Epidermal melanocyte (primary cell): Measurements from ENCODE around the gene CBR3.
"Not testable (repeated sequence)": the region's sequence is repeated elsewhere in the genome, so short reads cannot be mapped to it uniquely, and the experiment has no call there.

Experiments
- DNase-seq: peaks from one replicate; pipeline ENCODE4 v3.0.0; 2011; ENCODE audit warnings: low spot score; ENCODE audit not compliant: insufficient read length

CBR3 gene

DNA sequence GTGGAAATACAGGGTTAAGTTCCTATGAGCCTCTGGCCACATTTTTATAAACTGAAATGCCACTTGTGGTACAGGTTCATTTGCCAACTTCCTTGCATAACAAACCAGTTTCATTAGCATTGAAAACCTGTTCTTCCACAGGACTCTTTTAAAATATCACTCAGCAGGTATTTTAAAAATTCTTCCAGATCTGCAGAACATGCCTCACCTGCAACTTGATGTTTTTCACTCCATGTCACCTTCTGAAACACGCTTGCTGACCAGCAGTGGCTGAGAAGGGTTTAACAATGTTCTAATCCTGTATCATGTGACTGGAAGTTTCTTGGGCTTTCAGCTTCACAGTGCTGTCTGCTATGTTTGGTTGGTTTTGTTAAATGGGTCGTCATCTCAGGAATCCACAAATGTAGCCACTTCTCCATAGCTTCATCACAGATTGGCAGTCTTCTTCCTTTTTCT, 17.6 kb upstream of the CBR3 start:
- DNase-seq, result no peak

DNA sequence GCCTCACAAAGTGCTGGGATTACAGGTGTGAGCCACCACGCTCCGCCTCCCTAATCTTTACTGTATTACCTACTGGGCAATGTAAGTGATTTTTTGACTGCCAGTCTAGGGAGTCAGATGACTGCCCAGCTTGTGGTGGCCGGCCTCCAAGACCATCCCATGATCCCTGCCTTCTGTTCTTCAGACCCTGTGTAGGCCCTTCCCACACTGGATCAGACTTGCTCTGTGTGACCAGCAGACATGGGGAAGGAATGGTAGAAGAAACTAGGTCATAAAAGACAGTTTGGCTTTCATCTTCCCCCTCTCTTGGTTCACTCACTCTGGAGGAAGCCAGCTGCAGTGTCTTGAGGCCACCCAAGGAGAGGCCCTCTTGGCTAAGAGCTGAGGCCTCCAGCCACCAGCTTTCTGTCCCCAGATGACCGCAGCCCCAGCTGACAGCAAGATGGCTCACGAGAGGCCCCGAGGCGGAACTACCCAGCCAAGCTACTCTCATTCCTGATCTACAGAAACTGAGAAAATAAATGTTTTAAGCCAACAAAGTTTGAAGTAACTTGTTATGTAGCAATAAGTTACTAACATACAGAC, 14.5 kb upstream of the CBR3 start:
- DNase-seq, result no peak

DNA sequence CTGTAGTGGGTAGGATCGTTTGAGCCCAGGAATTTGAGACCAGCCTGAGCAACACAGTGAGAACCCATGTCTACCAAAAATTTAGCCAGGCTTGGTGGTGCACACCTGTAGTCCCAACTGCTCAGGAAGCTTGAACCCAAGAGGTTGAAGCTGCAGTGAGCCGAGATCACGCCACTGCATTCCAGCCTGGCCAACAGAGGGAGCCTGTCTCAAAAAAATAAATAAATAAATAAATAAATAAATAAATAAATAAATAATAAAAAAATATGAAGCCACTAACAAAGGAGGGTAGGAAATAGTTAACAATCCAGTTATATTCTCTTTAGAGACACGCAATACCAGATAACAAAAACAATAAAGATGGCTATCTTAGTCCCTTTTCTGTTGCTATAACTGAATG, 11.9 kb upstream of the CBR3 start:
- DNase-seq, result no peak

- DNase-seq, result no peak
These were observed 10.5 kb upstream of the CBR3 start for GRCh38 chr21:36124395-36124794.

- DNase-seq, result no peak
These were observed 9.2 kb upstream of the CBR3 start for GRCh38 chr21:36125512-36126207.

GRCh38 chr21:36126208-36126565, 8.7 kb upstream of the CBR3 start:
- no peak for DNase-seq

DNA sequence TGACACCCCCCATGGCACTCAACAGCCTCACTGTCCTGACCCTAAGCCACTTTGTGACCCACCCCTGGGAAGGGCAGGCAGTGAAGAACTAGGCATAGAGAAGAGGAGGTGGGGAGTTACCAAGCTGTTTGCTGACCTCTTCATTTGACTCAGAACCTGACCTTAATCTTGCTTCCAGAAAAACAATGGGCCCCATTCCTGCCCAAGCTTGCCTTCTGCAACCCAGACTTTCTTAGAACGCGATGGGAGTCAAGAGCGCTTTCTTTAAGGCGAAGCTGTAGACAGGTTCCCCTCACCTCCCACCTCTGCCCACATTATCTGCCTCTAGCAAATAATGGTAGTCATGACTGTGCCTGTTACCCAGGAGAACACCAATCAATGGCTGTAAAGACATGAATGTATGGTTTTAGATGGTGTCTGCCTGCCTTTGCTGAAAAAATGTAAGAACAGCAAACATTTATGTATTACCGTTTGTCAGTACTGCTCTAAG, 8.2 kb upstream of the CBR3 start:
- DNase-seq, result no peak

GRCh38 chr21:36127250-36127904, 7.5 kb upstream of the CBR3 start:
- no peak for DNase-seq

DNA sequence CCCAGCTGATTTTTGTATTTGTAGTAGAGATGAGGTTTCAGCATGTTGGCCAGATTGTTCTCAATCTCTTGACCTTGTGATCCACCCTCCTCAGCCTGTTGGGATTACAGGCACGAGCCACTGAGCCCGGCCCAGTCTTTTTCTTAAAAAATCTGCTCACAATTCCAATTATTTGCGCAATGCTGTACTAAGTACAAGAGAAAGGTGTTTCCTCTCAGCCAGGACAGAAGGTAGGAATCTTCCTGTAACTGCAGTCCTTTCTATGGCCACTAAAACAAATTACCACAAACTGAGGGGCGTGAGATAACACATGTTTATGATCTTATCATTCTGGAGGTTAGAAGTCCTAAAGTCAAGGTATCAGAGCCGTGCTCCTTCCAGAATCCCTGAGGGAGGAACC, 6.9 kb upstream of the CBR3 start:
- DNase-seq, result no peak

- DNase-seq, result no peak
These were observed 5.7 kb upstream of the CBR3 start for GRCh38 chr21:36129219-36129618.

DNA sequence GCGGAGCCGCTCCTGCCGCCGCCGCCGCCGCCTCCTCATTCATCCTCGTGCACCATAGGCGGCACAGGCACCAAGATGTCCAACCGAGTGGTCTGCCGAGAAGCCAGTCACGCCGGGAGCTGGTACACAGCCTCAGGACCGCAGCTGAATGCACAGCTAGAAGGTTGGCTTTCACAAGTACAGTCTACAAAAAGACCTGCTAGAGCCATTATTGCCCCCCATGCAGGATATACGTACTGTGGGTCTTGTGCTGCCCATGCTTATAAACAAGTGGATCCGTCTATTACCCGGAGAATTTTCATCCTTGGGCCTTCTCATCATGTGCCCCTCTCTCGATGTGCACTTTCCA, 4.5 kb upstream of the CBR3 start:
- DNase-seq, result not testable (repeated sequence)

DNA sequence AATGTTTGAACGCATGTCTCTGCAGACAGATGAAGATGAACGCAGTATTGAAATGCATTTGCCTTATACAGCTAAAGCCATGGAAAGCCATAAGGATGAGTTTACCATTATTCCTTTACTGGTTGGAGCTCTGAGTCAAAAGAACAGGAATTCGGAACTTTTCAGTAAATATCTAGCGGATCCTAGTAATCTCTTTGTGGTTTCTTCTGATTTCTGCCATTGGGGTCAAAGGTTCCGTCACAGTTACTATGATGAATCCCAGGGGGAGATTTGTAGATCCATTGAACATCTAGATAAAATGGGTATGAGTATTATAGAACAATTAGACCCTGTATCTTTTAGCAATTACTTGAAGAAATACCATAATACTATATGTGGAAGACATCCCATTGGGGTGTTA, 4.0 kb upstream of the CBR3 start:
- not testable (repeated sequence) for DNase-seq

DNA sequence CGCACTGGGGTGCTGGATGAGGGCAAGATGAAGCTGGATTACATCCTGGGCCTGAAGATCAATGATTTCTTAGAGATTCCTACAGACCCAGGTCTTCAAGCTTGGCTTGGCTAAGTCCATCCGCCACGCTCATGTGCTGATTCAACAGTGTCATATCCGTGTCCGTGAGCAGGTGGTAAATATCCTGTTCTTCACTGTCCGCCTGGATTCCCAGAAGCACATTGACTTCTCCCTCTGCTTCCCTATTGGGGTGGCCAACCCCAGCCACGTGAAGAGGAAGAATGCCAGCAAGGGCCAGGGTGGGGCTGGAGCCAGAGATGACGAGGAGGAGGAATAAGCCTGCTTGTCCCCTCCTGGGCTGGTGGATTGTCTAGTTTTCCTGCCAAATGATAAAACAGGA, 2.2 kb upstream of the CBR3 start:
- DNase-seq, result no peak

DNA sequence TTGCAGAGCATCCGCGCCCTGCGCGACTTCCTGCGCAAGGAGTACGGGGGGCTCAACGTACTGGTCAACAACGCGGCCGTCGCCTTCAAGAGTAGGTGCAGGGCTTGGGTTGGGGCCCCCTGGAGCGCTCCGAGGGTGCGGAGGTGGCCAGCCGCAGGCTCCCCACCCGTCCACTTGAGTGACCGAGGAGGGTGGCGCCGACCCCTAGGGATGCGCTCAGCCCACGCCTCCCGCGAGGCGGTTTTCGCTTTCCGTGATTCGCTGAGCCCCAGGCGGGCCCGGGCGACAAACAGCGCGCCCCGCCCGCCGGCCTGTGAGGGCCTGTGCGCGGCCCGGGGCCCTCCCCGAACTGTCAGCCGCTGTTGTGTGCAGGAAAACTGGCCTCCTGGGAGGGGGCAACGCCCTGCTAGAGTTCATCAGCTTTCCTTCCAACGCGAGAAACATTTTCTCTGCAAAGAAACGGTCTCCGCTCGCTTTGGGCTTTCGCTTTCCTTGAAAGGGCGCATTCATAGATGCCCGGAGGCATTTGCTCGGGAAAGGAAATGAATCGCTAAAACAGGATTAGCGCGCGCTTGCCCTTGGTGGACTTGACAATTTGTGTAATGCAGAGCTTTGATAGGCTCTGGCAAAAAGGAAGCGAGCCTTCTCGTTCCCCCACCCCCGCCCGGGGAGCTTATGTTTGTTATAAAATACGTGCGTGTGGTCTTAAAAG, 668 bp downstream of the CBR3 start:
- peak; percentile 88 for DNase-seq

- DNase-seq, result not testable (repeated sequence)
These were observed 4.9 kb downstream of the CBR3 start for GRCh38 chr21:36139791-36140190.

DNA sequence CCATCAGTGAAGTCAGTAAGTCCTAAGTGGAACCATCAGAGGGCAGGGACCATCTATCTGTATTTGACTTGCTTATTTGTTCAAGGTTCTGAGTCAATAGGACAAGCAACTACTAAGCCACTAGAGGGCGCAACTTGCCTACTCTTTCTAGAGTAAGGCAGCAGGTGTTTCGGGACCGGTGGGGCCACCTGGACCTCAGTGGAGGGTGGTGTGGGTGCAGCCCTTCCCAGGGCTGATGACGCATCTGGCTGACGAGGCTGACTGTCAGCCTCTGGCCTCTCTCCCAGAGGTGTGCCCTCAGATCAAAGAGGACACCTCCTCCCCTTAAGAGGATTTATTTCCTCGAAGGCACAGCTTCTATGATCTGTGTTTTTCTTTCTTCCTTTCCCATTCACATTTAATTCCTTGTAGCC, 6.6 kb downstream of the CBR3 start:
- peak; percentile 41 for DNase-seq

DNA sequence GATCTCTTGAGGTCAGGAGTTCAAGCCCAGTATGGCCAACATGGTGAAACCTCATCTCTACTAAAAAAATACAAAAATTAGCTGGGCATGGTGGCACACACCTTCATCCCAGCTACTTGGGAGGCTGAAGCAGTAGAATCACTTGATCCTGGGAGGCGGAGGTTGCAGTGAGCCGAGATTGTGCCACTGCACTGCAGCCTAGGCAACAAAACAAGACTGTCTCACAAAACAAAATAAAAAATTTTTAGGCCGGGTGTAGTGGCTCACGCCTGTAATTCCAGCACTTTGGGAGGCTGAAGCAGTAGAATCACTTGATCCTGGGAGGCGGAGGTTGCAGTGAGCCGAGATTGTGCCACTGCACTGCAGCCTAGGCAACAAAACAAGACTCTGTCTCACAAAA, 9.4 kb downstream of the CBR3 start:
- DNase-seq, result not testable (repeated sequence)

DNA sequence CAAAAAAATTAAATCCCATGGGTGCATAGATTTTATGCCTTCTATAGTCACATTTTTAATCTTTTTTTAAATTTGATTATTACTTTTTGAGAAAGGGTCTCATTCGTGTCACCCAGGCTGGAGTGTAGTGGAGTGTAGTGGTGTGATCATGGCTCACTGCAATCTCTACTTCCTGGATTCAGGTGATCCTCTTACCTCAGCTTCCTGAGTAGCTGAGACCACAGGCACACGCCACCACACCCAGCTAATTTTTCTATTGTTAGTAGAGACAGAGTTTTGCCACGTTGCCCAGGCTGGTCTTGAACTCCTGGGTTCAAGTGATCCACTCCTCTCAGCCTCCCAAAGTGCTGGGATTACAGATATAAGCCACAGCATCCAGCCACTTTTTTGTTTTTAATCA, 10.4 kb downstream of the CBR3 start:
- no peak for DNase-seq

DNA sequence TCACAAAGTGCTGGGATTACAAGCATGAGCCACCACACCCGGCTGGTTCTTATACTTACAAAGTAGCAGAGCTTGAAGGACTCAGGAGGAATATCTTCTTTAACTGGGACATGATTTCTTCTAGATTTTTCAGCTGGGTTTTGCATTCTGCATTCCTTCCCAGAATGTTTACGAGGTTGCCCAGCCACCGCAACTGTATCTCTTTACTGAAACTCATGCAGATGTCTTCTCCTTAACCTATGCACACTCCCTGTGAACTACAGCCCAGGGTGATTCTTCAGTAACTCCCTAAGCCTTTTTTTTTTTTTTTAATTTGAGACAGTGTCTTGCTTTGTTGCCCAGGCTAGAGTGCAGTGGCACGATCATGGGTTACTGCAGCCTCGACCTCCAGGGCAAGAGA, 13.0 kb downstream of the CBR3 start:
- no peak for DNase-seq

GRCh38 chr21:36148886-36149285, 14.0 kb downstream of the CBR3 start:
- no peak for DNase-seq

GRCh38 chr21:36149788-36150711, 15.2 kb downstream of the CBR3 start:
- no peak for DNase-seq
